ENCODE data around the gene KASH5. TPM values are rescaled to one million over a fixed set of nuclear protein-coding genes. Genes with fewer than 3 reads are reported as not detected.

KASH5 gene
- total RNA-seq, 1 experiment from 2014 or later, result not detected

DNA sequence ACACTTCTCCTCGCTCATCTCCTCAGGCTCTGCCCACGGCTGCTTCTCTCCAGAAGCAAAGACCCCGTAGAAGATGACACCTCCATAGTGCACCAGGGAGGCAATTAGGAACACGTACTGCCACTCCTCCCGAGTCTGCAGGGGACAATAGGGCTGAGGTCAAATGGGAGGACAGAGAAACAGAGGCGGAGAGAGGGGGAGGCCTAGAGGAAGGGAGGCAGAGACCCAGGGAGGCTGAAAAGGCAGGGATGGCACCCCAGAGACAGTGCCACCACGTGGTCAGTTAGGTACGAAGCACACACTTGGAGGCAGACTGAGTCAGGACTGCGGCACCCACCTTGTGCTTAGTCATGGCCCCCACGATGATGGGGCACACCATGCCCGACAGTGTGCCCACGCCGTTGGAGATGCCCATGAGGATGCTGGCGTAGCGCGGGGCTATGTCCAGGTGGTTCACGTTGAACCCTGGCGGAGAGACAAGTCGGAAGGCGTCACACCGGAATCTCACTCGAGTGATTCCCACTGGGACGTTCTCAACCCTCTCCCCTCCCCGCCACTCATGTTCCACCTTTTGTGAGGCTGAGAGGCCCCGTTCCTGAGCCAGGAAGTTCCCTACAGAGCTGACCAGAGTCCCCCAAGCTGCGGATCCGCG is 42.8 kb downstream of the KASH5 start:
- H3K36me3 ChIP-seq (ENCODE audit: low read depth, low read length), result no peaks in the 10 kb centered on the region
- H3K9me3 ChIP-seq (ENCODE audit: low read length), result no peaks in the 10 kb centered on the region
- intact Hi-C loops (cut with micrococcal nuclease), result no loop called here
- H3K4me3 ChIP-seq (ENCODE audit: low read length), result no peak overlapping the region
- no peaks in the 10 kb centered on the region for H3F3A ChIP-seq (ENCODE audit: low read length, unreplicated experiment)
- no peaks in the 10 kb centered on the region for H3K79me2 ChIP-seq (ENCODE audit: low read length)
- no peak overlapping the region for H3K27ac ChIP-seq (ENCODE audit: low read length)
- H2AFZ ChIP-seq (ENCODE audit: low read length), result no peak overlapping the region
- ATAC-seq (no peak), DNase-seq (no peak)
- CTCF ChIA-PET, result no interaction called here
- no TSS peak for BruUV-seq (replicated peaks)
- no peak overlapping the region for H3K4me2 ChIP-seq (ENCODE audit: low read length)
- POLR2A ChIA-PET (ENCODE audit: unreplicated experiment), result no interaction called here
- H3K9me2 ChIP-seq (replicated peaks; ENCODE audit: low read length), result no peaks in the 10 kb centered on the region
- peaks cover 31% of the 10 kb centered on the region for H3K27me3 ChIP-seq (ENCODE audit: low read length)
- H3K4me1 ChIP-seq (ENCODE audit: insufficient read depth, low read length), result 0 out of 2 replicates have a peak, but pooled peaks cover 8% of the 10 kb centered on the region
- no peak for TF ChIP-seq EZH2phosphoT487 (IDR thresholded peaks at IDR 0.05; ENCODE audit: borderline replicate concordance, low read length)
- no peak for TF ChIP-seq EZH2 (IDR thresholded peaks at IDR 0.05; ENCODE audit: low read length, unreplicated experiment)
- TF ChIP-seq, protein P1, sequence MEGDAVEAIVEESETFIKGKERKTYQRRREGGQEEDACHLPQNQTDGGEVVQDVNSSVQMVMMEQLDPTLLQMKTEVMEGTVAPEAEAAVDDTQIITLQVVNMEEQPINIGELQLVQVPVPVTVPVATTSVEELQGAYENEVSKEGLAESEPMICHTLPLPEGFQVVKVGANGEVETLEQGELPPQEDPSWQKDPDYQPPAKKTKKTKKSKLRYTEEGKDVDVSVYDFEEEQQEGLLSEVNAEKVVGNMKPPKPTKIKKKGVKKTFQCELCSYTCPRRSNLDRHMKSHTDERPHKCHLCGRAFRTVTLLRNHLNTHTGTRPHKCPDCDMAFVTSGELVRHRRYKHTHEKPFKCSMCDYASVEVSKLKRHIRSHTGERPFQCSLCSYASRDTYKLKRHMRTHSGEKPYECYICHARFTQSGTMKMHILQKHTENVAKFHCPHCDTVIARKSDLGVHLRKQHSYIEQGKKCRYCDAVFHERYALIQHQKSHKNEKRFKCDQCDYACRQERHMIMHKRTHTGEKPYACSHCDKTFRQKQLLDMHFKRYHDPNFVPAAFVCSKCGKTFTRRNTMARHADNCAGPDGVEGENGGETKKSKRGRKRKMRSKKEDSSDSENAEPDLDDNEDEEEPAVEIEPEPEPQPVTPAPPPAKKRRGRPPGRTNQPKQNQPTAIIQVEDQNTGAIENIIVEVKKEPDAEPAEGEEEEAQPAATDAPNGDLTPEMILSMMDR (conservative IDR thresholded peaks at IDR 0.05; ENCODE audit: low read depth, low read length), result peak; percentile 46; the same call in 1 of the 2 replicates
- H3K9ac ChIP-seq (ENCODE audit: low read length), result no peak overlapping the region
- no peaks in the 10 kb centered on the region for H4K20me1 ChIP-seq (ENCODE audit: low read length)

DNA sequence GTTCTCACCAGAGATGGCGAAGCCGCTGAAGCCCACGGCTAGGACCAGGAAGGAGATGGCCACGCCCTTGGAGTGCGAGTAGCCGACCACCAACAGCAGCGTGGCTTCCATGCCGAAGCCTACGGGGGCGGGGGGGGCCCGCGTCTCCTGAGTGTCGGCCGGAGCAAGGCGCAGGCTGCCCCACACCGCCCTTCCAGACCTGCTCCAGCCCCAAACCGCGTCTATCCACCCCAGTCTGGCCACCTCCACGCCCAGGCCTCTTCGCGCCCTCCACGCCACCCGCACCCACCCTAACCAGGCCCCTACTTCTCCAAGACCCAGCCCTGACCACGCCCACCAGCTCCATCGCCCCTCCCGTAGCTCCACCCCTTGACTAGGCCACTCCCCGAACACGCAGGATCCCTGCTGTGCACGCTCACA is 43.3 kb downstream of the KASH5 start:
- Histone ChIP-seq H3K9me3 (ENCODE audit: low read length) (no peaks in the 10 kb centered on the region), H2AFZ (ENCODE audit: low read length) (no peak overlapping the region), H3K27ac (ENCODE audit: low read length) (no peak overlapping the region), H3K4me3 (ENCODE audit: low read length) (no peak overlapping the region), H4K20me1 (ENCODE audit: low read length) (no peaks in the 10 kb centered on the region), H3K4me2 (ENCODE audit: low read length) (no peak overlapping the region), H3K79me2 (ENCODE audit: low read length) (no peaks in the 10 kb centered on the region), H3F3A (ENCODE audit: low read length, unreplicated experiment) (no peaks in the 10 kb centered on the region), H3K4me1 (ENCODE audit: insufficient read depth, low read length) (0 out of 2 replicates have a peak, but pooled peaks cover 8% of the 10 kb centered on the region), H3K36me3 (ENCODE audit: low read depth, low read length) (no peaks in the 10 kb centered on the region), H3K9ac (ENCODE audit: low read length) (no peak overlapping the region), H3K9me2 (replicated peaks; ENCODE audit: low read length) (no peaks in the 10 kb centered on the region), H3K27me3 (ENCODE audit: low read length) (peaks cover 29% of the 10 kb centered on the region)
- no TSS peak for BruUV-seq (replicated peaks)
- ChIA-PET CTCF (no interaction called here), POLR2A (ENCODE audit: unreplicated experiment) (no interaction called here)
- intact Hi-C loops (cut with micrococcal nuclease), result no loop called here
- ATAC-seq, result no peak
- TF ChIP-seq EZH2phosphoT487 (IDR thresholded peaks at IDR 0.05; ENCODE audit: borderline replicate concordance, low read length) (no peak), EZH2 (IDR thresholded peaks at IDR 0.05; ENCODE audit: low read length, unreplicated experiment) (no peak)
- TF ChIP-seq, protein P1 (conservative IDR thresholded peaks at IDR 0.05; ENCODE audit: low read depth, low read length), result no peak
- no peak for DNase-seq

Data from PC-3 (cell line).